HG03442 (cell line): Measurements from ENCODE around the gene C2CD4A.

ENCODE experiments used
- ATAC-seq: cut with Tn5 transposase; IDR thresholded peaks from one replicate; pipeline ENCODE4 v1.9.1; 2021; ENCODE audit warnings: mild to moderate bottlenecking, moderate library complexity; ENCODE audit not compliant: unreplicated experiment

Gene C2CD4A

GRCh38 chr15:62093809-62094208 lies 27.0 kb downstream of the C2CD4A start:
- ATAC-seq, result no peak

- no peak for ATAC-seq
These were observed 27.6 kb downstream of the C2CD4A start for GRCh38 chr15:62094388-62094787.

GRCh38 chr15:62099094-62099601 lies 32.4 kb downstream of the C2CD4A start:
- ATAC-seq, result no peak

- no peak for ATAC-seq
These were observed 36.7 kb downstream of the C2CD4A start for GRCh38 chr15:62103431-62103830.

GRCh38 chr15:62104401-62104800 lies 37.6 kb downstream of the C2CD4A start:
- no peak for ATAC-seq

- ATAC-seq, result no peak
These were observed 38.1 kb downstream of the C2CD4A start for GRCh38 chr15:62104846-62105245.

GRCh38 chr15:62105266-62105665 lies 38.5 kb downstream of the C2CD4A start:
- ATAC-seq, result no peak

- no peak for ATAC-seq
These were observed 39.3 kb downstream of the C2CD4A start for GRCh38 chr15:62106096-62106495.

- ATAC-seq, result no peak
These were observed 40.9 kb downstream of the C2CD4A start for GRCh38 chr15:62107571-62108121.

- no peak for ATAC-seq
These were observed 41.6 kb downstream of the C2CD4A start for GRCh38 chr15:62108411-62108810.

GRCh38 chr15:62109437-62109836 lies 42.7 kb downstream of the C2CD4A start:
- ATAC-seq, result no peak

GRCh38 chr15:62109982-62110851 lies 43.4 kb downstream of the C2CD4A start:
- ATAC-seq, result no peak

GRCh38 chr15:62112081-62112480 lies 45.3 kb downstream of the C2CD4A start:
- ATAC-seq, result no peak

- no peak for ATAC-seq
These were observed 46.1 kb downstream of the C2CD4A start for GRCh38 chr15:62112616-62113593.

- no peak for ATAC-seq
These were observed 49.1 kb downstream of the C2CD4A start for GRCh38 chr15:62115847-62116246.

GRCh38 chr15:62118520-62119226 lies 51.9 kb downstream of the C2CD4A start:
- ATAC-seq, result no peak

GRCh38 chr15:62119227-62119864 lies 52.6 kb downstream of the C2CD4A start:
- no peak for ATAC-seq

- ATAC-seq, result no peak
These were observed 53.1 kb downstream of the C2CD4A start for GRCh38 chr15:62119874-62120273.
